ENCODE measurements around the gene NOS1AP.
"Not testable (repeated sequence)": the region's sequence is repeated elsewhere in the genome, so short reads cannot be mapped to it uniquely, and the experiment has no call there.

NOS1AP gene

DNA sequence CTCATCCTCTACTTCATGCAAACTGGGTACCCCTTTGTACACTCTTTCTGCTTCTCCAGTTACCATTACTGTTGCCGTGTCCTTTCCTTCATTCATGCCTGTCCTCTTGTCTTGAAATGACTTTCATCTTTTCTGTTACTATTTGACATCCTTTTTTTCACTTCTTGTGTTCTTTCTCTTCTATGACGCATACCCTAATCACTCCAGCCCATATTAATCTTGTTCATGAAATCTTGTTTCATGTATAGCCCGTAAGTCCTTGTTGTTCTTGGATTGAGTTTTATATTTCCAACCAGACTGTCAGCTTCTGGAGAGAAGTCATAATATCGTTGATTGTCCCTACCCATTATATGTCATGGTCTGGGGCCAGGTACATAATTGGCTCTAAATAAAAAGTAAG is 126.1 kb downstream of the NOS1AP start:
- Histone ChIP-seq H3K27me3 (replicated peaks; ENCODE audit: control insufficient read depth, insufficient read depth, low read length) (peaks cover 1% of the 10 kb centered on the region; the same call in 1 of the 2 replicates), H3K4me3 (replicated peaks; ENCODE audit: low read depth, low read length) (no peak overlapping the region), H3K36me3 (ENCODE audit: control insufficient read depth, insufficient read depth, low read length) (no peaks in the 10 kb centered on the region)
- no peak for TF ChIP-seq CTCF (IDR thresholded peaks at IDR 0.05; ENCODE audit: insufficient read depth, low read length, poor library complexity, severe bottlenecking)
- DNase-seq (ENCODE audit: extremely low read depth, insufficient read length) = no peak

DNA sequence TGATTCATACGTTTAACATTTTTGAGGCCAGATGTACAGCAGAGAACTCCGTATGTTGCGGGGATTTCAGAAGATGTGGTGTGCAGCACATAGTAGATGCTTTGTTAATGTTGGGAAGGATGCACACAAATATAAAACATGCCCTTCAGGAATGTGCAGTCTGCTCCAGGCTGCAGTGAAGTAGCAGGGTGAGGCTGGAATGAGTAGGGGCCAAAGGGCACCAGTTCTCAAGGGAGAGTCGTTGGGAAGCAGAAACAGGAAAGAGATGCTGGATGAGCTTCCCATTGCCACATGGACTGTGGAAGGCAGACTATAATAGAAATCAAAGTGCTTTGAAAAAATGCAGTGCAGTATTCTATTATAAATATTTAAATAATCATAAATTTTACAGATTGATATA is 126.9 kb downstream of the NOS1AP start:
- no peak for DNase-seq (ENCODE audit: extremely low read depth, insufficient read length)
- Histone ChIP-seq H3K27me3 (replicated peaks; ENCODE audit: control insufficient read depth, insufficient read depth, low read length) (peaks cover 1% of the 10 kb centered on the region; the same call in 1 of the 2 replicates), H3K36me3 (ENCODE audit: control insufficient read depth, insufficient read depth, low read length) (no peaks in the 10 kb centered on the region), H3K4me3 (replicated peaks; ENCODE audit: low read depth, low read length) (no peak overlapping the region)
- no peak for TF ChIP-seq CTCF (IDR thresholded peaks at IDR 0.05; ENCODE audit: insufficient read depth, low read length, poor library complexity, severe bottlenecking)

GRCh38 chr1:162197041-162197531 is 127.6 kb downstream of the NOS1AP start:
- H3K36me3 ChIP-seq (ENCODE audit: control insufficient read depth, insufficient read depth, low read length) = no peaks in the 10 kb centered on the region

GRCh38 chr1:162197615-162198421 is 128.3 kb downstream of the NOS1AP start:
- no peak for DNase-seq (ENCODE audit: extremely low read depth, insufficient read length)
- no peaks in the 10 kb centered on the region for H3K36me3 ChIP-seq (ENCODE audit: control insufficient read depth, insufficient read depth, low read length)
- TF ChIP-seq CTCF (IDR thresholded peaks at IDR 0.05; ENCODE audit: insufficient read depth, low read length, poor library complexity, severe bottlenecking) = no peak
- peaks cover 1% of the 10 kb centered on the region; the same call in 1 of the 2 replicates for H3K27me3 ChIP-seq (replicated peaks; ENCODE audit: control insufficient read depth, insufficient read depth, low read length)
- H3K4me3 ChIP-seq (replicated peaks; ENCODE audit: low read depth, low read length) = no peak overlapping the region

More at GRCh38 chr1:162197041-162197531, 127.6 kb downstream of the NOS1AP start:
- TF ChIP-seq CTCF (IDR thresholded peaks at IDR 0.05; ENCODE audit: insufficient read depth, low read length, poor library complexity, severe bottlenecking) = no peak
- H3K4me3 ChIP-seq (replicated peaks; ENCODE audit: low read depth, low read length) = no peak overlapping the region
- H3K27me3 ChIP-seq (replicated peaks; ENCODE audit: control insufficient read depth, insufficient read depth, low read length) = peaks cover 1% of the 10 kb centered on the region; the same call in 1 of the 2 replicates
- DNase-seq (ENCODE audit: extremely low read depth, insufficient read length) = no peak

GRCh38 chr1:162200096-162200847 is 130.8 kb downstream of the NOS1AP start:
- Histone ChIP-seq H3K27me3 (replicated peaks; ENCODE audit: control insufficient read depth, insufficient read depth, low read length) (peaks cover 1% of the 10 kb centered on the region; the same call in 1 of the 2 replicates), H3K4me3 (replicated peaks; ENCODE audit: low read depth, low read length) (no peak overlapping the region), H3K36me3 (ENCODE audit: control insufficient read depth, insufficient read depth, low read length) (no peaks in the 10 kb centered on the region)
- TF ChIP-seq CTCF (IDR thresholded peaks at IDR 0.05; ENCODE audit: insufficient read depth, low read length, poor library complexity, severe bottlenecking) = no peak
- DNase-seq (ENCODE audit: extremely low read depth, insufficient read length) = no peak

DNA sequence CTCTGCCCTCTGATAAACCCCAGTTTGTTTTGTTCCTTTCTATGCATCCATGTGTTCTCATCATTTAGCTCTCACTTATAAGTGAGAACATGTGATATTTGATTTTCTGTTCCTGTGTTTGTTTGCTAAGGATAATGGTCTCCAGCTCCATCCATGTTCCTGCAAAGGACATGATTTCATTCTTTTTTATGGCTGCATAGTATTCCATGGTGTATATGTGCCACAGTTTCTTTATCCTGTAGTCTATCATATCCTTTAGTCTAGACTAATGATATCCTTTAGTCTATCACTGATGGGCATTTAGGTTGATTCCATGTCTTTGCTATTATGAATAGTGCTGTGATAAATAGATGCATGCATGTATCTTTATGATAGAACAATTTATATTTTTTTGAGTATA is 131.6 kb downstream of the NOS1AP start:
- H3K27me3 ChIP-seq (replicated peaks; ENCODE audit: control insufficient read depth, insufficient read depth, low read length); DNase-seq (ENCODE audit: extremely low read depth, insufficient read length); H3K4me3 ChIP-seq (replicated peaks; ENCODE audit: low read depth, low read length); H3K36me3 ChIP-seq (ENCODE audit: control insufficient read depth, insufficient read depth, low read length): not testable (repeated sequence)
